GM18498 (cell line): ENCODE data around the gene PIGL.
"Not testable (repeated sequence)": the region's sequence is repeated elsewhere in the genome, so short reads cannot be mapped to it uniquely, and the experiment has no call there.

Source experiments
- ATAC-seq: cut with Tn5 transposase; IDR thresholded peaks from one replicate; pipeline ENCODE4 v1.9.1; 2021; ENCODE audit warnings: mild to moderate bottlenecking, moderate library complexity; ENCODE audit not compliant: unreplicated experiment

Gene PIGL

DNA sequence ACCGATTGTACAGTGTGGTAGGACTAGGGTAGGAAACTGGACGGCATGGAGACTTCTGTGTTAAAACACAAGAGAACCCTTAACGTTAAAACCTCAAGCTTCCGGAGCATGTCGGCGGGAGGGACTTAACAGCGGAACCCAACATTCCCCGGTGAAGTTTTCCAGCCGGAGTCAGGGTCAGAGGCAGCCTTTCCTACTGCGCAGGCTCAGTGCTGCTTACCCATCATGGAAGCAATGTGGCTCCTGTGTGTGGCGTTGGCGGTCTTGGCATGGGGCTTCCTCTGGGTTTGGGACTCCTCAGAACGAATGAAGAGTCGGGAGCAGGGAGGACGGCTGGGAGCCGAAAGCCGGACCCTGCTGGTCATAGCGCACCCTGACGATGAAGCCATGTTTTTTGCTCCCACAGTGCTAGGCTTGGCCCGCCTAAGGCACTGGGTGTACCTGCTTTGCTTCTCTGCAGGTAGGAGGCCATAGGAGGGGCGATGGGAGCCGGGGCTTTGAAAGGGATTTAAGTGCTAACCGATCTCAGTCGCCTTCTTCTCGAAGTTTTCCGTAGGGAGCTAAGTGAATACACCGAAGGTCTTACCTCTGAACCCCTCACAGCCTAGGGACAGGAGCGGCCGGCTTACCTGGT, at the start of gene PIGL:
Gene PIGL, plus strand, starts transcription at position 209 of the 634 bp plus-strand sequence. Its CDS starts 17 bp downstream, at position 226.
- ATAC-seq: no peak

DNA sequence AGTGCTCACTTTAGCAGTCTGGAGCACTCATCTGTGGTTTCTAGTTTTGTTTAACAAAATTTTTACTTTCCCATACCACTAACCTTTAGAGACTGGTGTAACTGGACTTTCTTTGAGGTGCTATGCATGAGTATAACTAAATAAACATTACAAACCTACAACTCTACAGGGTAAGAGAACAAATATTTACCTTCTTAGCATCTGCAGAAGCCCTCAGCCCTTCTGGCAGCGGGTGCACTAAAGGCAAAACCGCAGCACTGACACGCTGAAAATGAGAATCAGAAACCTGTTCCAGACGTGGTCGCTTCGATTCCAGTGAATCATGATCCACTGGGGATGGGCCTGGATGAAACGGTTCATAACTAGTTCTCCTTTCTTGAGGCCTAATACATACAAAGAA, 45.4 kb upstream of the PIGL start:
- ATAC-seq: no peak

DNA sequence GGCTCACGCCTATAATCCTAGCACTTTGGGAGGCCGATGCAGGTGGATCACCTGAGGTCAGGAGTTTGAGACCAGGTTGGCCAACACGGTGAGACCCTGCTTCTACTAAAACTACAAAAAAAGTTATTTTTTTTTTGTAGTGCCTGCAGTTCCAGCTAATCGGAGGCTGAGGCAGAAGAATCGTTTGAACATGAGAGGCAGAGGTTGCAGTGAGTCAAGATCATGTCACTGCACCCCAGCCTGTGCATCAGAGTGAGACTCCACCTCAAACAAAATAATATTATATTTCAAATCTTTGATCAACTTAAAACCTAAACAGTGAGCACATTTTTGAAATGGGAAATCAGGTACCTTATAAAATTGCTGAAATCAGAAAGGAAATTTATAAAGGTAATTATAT, 38.2 kb upstream of the PIGL start:
- ATAC-seq: no peak

DNA sequence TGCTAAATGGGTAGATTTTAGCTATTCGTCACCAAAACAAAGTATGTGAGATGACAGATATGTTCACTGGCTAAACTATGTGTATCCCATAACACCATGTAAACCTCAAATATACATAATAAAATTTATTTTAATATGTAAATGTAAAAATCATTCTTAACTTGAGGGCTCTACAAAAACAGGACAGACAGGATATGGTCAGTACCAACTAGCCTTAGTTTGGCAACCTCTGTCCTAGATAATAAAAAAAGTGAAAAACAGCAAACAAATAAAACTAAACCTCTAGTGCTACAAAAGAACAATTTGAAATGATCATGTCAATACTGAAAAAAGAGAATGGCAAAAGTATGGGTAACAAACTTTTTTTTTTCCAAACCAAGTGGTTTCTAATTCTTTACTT, 35.4 kb upstream of the PIGL start:
- ATAC-seq: no peak

DNA sequence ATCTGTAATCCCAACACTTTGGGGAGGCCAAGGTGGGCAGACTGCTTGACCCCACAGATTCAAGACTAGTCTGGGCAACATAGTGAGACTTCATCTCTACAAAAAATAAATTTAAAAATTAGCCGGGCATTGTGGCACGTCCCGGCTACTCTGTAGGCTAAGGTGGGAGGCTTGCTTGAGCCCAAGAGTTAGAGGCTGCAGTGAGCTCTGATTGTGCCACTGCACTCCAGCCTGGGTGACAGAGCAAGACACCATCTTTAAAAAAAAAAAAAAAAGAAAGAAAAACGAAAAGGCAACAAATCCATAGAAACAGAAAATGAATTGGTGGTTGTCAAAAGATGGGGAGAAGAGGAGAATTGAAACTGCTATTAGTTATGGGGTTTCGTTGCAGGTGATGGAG, 29.4 kb upstream of the PIGL start:
- ATAC-seq: no peak

DNA sequence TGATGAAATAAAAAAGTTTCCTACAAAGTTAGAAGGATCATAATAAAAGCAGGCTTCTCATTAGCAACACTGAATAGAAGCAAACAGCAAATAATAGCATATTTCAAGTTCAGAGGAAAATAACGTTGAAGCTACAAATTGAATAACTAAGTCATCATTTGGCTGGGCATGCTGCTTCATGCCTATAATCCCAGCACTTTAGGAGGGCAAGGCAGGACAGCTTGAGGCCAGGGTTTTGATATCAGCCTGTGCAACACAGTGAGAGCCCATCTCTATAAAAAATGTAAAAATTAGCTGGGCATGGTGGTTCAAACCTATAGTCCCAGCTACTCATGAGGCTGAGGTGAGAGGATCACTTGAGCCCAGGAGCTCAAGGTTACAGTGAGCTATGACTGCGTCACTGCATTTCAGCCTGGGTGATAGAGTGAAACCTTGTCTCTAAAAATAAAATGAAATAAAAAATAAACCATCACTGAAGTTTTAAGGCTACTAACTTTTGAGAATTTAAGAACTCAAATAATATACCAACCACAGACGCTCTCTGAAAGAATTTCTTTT, 27.1 kb upstream of the PIGL start:
- ATAC-seq: no peak

DNA sequence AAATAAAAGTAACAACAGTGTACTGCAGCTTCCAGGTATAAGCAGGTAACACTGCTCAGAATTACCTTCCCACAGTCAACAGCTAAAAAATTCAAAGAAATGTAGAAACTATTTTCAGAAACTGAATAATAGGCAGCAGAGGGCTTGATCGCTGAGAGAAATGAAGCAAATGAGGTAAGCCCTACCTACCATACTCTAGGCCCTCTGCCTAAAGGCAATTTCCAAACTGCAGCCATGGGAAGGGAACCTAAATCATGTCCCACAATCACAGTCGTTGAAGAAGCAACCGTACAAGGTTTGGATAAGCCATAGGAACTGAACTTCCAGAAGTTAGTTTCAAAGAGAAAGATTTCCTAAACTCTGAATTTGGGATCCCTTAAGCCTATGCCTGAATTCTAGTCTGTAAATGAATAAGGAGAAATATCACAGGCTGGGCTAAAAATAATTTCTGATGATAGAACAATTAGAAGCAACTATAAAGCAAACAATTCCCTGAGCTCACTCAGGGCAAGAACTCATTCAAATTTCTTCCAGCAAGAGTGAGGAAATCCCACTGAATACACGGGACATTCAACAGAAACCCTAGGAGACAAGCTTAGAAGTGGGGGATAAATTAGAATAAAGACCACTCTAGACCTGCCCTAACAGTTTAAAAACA, 26.2 kb upstream of the PIGL start:
- ATAC-seq: no peak

DNA sequence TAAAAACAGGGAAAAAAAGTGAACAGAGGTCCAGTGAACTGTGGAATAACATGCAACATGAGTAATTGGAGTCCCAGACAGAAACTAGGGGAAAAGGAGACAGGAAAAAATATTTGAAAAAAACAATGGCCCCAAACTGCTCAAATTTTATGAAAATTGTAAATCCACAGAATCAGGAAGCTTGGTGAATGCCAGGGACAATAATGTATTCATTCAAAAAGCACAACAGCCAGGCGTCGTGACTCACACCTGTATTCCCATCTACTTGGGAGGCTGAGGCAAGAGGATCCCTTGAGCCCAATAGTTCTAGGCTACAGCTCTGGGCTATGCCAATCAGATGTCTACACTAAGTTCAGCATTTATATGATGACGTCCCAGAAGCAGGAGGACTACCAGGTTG, 25.4 kb upstream of the PIGL start:
- ATAC-seq: no peak

DNA sequence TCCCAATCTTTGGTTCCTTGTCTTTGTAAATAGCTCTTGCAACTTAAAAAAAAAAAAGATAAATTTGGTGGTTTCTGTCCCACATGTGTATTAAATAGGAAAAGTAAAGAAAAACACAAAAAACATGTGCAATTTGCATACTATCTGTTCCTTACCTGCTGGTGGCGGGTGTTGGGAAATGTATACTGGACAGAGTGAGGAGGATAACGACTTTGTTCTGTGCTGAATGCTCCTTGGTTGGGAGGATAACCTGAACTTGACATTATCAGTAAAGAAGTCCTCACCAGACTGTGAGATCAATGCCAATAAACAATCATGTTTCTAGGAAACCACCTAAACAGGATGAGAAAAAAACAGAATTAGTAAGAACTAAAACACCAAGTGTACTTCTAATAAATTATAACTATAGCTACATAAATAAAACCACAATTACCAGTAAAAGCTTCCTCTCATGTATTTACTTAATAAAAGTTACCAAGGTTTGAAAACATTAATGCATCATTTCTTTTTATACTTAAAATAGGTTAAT, 22.6 kb upstream of the PIGL start:
- not testable (repeated sequence) for ATAC-seq

DNA sequence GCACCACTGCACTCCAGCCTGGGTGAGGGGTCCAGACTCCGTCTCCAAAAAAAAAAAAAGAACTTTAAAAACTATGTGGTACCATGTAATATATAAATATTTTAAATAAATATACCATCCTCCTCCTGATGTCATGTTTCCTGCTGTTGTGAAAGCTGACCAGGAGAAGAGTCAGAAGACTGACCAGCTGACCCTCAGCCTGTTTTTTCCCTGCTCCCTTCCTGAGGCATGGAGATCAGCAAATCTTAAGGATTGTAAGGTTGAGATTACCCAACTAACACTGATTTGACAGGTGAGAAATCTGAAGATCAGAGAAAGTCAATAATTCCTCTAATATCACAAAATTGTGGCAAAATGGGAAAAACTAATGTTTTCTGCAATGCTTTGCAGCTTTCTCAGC, 19.7 kb upstream of the PIGL start:
- no peak for ATAC-seq

DNA sequence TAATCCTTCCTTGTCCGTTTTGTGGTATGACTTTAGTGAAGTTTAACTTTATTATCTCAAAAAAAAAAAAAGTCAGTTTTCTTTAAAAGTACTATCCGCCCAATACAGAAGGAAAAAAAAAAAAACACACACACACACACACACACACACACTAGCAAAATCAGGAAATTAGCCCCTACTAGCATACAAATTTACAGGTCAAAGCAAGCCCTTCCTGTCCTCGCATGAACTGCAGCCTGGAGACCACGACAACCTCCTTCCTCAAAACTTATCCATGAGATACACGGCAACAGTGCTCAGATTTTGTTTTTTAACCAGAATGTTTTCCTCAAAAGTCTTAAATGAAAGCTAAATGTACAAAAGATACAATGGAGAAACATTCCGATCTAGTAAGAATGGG, 17.9 kb upstream of the PIGL start:
- ATAC-seq: no peak

DNA sequence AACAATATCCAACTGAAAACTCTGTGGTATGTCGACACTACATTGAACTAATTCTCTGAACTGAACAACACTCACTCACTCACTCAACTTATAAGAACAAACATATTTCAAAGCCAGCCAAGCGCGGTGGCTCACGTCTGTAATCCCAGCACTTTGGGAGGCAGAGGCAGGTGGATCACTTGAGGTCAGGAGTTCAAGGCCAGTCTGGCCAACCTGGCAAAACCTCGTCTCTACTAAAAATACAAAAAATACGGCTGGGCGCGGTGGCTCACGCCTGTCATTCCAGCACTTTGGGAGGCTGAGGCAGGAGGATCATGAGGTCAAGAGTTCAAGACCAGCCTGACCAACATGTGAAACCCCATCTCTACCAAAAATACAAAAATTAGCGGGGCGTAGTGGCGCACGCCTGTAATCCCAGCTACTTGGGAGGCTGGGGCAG, 15.3 kb upstream of the PIGL start:
- ATAC-seq: not testable (repeated sequence)

DNA sequence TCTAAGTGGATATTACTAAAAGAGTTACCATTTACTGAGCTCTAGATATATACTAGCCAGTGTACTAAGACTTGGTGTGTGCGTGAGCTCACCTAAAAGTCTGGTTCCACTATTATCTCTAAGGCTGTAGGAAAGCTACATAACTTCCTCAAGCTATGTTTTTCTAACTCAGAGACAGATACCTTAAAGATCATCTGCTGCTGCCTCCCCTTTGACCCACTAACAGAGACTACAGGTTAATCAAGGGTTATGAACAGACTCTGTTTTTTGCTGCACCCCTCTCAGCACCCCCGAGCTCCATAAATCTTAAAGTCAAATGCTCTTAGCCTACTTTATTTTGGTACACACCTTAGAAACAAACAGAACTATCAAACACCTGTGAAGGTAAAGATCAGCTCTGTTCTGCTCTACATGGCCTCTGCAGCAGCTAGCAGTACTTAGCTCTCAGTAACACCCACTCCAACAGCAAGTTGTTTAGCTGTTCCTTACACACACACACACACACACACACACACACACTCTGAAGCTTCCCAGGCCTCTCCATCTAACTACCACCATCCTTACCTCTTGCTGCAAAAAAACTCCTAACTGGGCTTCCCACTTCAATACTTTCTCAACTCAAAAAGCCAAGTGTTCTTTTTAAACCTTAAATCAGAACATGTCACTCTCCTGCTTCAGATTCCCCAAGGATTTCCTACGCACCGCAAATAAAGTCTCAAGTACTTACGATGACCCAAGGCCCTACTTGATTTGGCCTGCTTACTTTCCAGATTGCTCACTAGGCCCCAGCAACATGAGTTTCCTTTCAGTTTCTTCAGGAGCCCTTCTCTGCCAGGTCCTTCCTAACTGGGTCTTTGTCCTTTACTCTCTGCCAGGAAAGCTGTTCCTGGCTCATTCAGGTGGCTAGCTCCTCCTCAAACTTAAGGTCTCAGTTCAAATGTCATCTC, 14.2 kb upstream of the PIGL start:
- ATAC-seq: not testable (repeated sequence)

DNA sequence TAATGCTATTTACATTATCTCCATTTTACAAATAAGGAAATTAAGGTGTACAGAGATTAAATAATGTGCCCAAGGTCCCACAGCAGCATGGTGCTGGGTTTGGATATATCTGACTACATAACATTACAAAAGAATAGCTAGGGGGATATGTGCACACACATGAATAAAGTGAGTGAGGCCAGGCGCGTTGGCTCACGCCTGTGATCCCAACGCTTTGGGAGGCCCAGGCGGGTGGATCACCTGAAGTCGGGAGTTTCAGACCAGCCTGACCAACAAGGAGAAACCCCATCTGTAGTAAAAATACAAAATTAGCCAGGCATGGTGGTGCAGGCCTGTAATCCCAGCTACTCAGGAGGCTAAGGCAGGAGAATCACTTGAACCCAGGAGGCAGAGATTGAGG, 12.2 kb upstream of the PIGL start:
- ATAC-seq: not testable (repeated sequence)

DNA sequence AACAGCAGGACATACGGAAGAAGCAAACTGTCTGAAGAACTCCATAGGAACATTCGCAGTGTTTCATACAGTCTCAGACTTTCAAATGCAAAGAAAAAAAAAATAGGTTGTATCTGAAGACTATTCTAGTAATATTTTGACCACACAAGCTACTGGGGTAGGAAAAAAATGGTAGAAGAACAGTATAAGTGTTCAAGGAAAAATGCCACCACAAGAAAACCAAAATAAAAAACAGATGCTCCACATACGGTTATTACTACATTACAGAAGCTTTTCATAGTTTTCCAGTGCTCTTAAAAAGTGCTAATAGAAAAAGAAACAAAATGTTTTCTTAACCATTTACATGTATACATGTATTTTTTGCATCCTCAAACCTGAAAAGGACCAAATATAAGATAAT, 5.4 kb upstream of the PIGL start:
- no peak for ATAC-seq

DNA sequence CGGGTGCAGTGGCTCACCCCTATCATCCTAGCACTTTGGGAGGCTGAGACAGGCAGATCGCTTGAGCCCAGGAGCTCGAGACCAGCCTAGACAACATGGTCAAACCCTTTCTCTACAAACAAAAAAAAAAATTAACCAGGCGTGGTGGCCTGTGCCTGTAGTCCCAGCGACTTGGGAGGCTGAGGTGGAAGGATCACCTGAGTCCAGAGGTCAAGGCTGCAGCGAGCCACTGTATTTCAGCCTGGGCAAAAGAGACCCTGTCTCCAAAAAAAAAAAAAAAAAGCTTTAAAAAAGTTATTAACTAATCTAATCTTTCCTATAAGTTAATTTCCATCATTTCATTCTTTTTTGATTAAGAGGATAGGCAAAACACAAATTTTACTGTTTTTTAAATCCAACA, 4.2 kb upstream of the PIGL start:
- no peak for ATAC-seq

DNA sequence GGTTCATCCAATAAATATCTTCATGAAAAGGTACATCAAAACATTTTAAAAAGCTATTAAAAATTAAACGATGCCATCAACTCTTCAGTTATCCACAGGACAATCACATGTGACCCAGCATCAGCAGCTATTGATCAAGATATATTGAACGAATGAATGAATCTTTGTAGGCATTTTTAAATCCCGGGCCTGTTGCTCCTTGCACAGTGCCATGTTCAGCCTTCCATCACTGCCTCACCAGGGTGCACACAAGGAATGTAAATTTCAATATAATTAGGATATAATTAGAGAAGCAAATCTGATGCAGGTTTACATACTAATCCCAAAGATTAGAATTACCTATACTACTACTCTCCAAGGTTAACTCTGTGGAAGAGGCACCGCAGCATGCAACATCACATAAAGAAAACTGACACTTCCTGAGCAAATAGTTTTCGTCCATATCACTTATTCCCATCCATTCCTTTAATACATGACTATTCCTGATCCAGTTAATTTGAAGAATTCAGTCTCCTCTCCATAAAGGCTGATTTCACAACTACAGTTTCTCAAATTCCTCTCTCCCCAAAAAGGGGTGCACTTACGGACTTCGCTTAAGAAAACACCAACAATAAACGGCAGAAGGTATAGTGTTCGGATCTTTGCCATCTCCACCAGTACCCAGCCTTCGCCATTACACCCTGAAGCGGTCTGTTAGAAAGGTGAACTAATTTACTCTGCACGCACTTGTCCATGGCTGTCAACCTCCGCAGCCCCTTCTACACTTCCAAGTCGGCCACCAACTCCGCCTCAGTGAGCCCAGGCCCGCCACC, 2.6 kb upstream of the PIGL start:
- ATAC-seq: no peak

DNA sequence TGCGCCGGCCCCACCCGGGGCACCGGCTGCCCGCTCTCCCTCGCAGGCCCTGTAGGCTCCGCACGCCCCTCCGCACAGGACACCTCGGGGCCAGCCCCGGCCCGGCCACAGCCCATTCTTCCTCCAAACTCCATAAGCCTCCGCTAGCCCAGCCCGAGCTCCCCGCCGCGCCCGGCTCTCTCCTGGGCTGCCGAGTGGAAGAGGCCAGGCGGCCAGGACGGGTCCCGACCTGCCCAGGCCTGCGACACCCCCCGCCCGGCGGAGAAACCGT, 2.1 kb upstream of the PIGL start:
- peak; percentile 46 for ATAC-seq

DNA sequence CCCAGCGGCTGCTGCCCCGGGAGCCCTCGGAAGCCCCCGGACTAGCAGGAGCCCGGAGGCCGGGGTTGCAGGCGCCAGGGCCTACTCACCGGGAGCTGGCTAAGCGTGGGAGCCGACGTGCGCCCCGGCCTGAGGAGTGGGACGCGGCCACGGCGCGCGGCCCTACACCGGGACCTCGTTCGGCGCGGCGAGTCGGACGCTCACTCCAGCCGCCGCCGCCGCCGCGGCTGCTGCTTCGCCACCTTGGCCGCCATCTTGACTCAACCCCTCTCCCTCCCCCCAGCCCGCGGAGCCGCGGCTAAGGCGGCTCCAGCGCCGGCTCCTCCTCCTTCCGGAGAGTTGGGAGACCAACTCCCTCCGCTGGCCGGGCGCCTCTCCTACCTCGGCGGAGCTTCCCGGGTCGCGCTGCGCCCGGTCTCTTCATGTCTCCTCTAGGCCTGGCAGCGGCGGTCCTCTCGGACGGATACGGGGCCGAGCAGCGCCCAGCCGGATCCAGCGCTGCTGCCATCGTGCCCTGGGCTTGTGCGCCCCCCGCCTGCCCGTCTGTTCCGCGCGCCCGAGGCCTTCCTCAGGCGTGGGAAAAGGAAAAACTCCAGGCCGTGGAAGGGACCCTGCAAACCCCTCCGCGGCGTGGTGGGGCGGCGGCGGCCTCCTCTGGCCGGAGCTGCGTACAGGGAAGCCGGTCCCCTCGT, 1.6 kb upstream of the PIGL start, which contains the start of gene NCOR1:
Gene NCOR1, minus strand, starts transcription at position 262 of the 692 bp plus-strand sequence. CDS start 20,965 bp downstream, outside the sequence.
- peak; percentile 79 for ATAC-seq

DNA sequence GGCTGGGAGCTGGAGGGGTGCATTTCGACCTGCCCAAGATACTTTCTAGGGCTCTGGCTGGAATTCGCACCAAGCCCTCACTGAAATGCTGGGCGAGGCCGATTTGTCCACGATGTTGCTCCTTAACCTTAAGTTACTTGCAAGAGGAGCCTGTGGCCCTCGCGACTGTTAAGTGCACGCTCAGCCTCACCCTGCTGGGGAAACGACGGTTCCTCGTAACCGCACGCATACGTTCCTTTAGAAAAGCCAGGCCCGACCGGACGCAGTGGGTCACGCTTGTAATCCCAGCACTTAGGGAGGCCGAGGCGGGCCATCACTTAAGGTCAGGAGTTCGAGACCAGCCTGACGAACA, 1.1 kb upstream of the PIGL start:
- no peak for ATAC-seq
